Fibroblast of the aortic adventitia (primary cell): ENCODE measurements around the gene NSUN3. TPM values are rescaled to one million over a fixed set of nuclear protein-coding genes. Genes with fewer than 3 reads are reported as not detected.
"Not testable (repeated sequence)": the region's sequence is repeated elsewhere in the genome, so short reads cannot be mapped to it uniquely, and the experiment has no call there.

ENCODE experiments used
- DNase-seq: peaks from one replicate; pipeline ENCODE4 v3.0.0-alpha.2; 2010; ENCODE audit warnings: low read depth
- H3K4me3 ChIP-seq: 2 replicates; pipeline ENCODE4 v1.5.1; 2011; ENCODE audit warnings: low read depth, mild to moderate bottlenecking, control low read depth, low read length, moderate library complexity
- CTCF ChIP-seq: IDR thresholded peaks from 2 replicates; pipeline ENCODE4 v1.5.1; 2011; ENCODE audit warnings: mild to moderate bottlenecking, low read length, control low read depth, inconsistent platforms; ENCODE audit not compliant: insufficient read depth
- total RNA-seq: library from RNA; depleted of rRNA; stranded (reverse); fragments of >200 nt; gene quantifications from 2 replicates; pipeline ENCODE4 v1.2.3, GENCODE V29; 2012; ENCODE audit warnings: low replicate concordance

The NSUN3 gene
- total RNA-seq, 1 donor, result 16.4 TPM

GRCh38 chr3:94028093-94028837, 34.6 kb upstream of the NSUN3 start, which contains the start of gene STX19:
Gene STX19 (minus strand): TSS chr3:94028597. CDS start chr3:94015269, 13,328 bp downstream.
- H3K4me3 ChIP-seq, result no peak within 1 kb of the TSS
- no peak for TF ChIP-seq CTCF
- no peak for DNase-seq

- DNase-seq, result peak; percentile 48
- peak; percentile 61 for TF ChIP-seq CTCF
Measured at GRCh38 chr3:94036909-94037507, 25.9 kb upstream of the NSUN3 start.

GRCh38 chr3:94043285-94043684, 19.6 kb upstream of the NSUN3 start:
- no peak for TF ChIP-seq CTCF
- DNase-seq, result no peak
- H3K4me3 ChIP-seq, result no peak overlapping the region

More at GRCh38 chr3:94036909-94037507, 25.9 kb upstream of the NSUN3 start:
- H3K4me3 ChIP-seq, result no peak overlapping the region

- DNase-seq, H3K4me3 ChIP-seq: not testable (repeated sequence)
Measured at GRCh38 chr3:94044100-94044936, 18.5 kb upstream of the NSUN3 start.

- DNase-seq, result no peak
Measured at GRCh38 chr3:94046533-94046932, 16.3 kb upstream of the NSUN3 start.

GRCh38 chr3:94049267-94049666, 13.6 kb upstream of the NSUN3 start:
- no peak for DNase-seq
- TF ChIP-seq CTCF, result no peak
- no peak overlapping the region for H3K4me3 ChIP-seq

More at GRCh38 chr3:94046533-94046932, 16.3 kb upstream of the NSUN3 start:
- no peak for TF ChIP-seq CTCF
- H3K4me3 ChIP-seq, result no peak overlapping the region

- H3K4me3 ChIP-seq, result no peak overlapping the region
- TF ChIP-seq CTCF, result no peak
- no peak for DNase-seq
Measured at GRCh38 chr3:94050546-94050945, 12.3 kb upstream of the NSUN3 start.
